GM20000 (cell line): ENCODE measurements around the gene APOBEC2.

ENCODE experiments used
- DNase-seq: peaks from one replicate; pipeline ENCODE4 v3.0.0; 2012; ENCODE audit warnings: low spot score
- CTCF ChIP-seq: IDR thresholded peaks from 2 replicates; pipeline ENCODE4 v1.5.1; 2012; ENCODE audit warnings: mild to moderate bottlenecking, control low read depth; ENCODE audit errors: extremely low read depth, missing control alignments

Gene APOBEC2

GRCh38 chr6:41079080-41079479 is 26.1 kb downstream of the APOBEC2 start:
- no peak for TF ChIP-seq CTCF
- no peak for DNase-seq

DNA sequence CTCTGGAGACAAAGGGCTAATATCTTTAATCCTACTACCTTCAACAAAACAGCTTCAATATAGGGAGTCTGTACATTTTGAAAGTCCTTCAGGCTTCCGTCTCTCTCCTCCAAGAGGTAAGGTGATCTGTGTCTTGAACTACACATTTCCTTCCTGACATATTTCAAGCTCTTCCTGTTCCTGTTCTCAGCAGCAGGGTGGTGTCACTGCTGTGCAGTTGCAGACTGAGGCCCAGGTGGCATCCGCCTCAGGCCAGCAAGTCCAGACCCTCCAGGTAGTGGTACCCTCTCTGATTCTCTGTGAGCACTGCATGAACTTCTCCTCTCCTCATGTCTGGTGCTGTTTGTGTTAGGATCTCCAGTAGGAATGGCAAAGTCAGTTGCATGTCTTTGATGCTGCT is 27.6 kb downstream of the APOBEC2 start:
- DNase-seq: no peak
- no peak for TF ChIP-seq CTCF

GRCh38 chr6:41083072-41083471 is 30.1 kb downstream of the APOBEC2 start:
- no peak for DNase-seq
- no peak for TF ChIP-seq CTCF

- DNase-seq: no peak
- TF ChIP-seq CTCF: no peak
Measured at GRCh38 chr6:41085182-41085581, 32.2 kb downstream of the APOBEC2 start.

GRCh38 chr6:41088451-41088850 is 35.4 kb downstream of the APOBEC2 start:
- no peak for TF ChIP-seq CTCF
- DNase-seq: no peak

DNA sequence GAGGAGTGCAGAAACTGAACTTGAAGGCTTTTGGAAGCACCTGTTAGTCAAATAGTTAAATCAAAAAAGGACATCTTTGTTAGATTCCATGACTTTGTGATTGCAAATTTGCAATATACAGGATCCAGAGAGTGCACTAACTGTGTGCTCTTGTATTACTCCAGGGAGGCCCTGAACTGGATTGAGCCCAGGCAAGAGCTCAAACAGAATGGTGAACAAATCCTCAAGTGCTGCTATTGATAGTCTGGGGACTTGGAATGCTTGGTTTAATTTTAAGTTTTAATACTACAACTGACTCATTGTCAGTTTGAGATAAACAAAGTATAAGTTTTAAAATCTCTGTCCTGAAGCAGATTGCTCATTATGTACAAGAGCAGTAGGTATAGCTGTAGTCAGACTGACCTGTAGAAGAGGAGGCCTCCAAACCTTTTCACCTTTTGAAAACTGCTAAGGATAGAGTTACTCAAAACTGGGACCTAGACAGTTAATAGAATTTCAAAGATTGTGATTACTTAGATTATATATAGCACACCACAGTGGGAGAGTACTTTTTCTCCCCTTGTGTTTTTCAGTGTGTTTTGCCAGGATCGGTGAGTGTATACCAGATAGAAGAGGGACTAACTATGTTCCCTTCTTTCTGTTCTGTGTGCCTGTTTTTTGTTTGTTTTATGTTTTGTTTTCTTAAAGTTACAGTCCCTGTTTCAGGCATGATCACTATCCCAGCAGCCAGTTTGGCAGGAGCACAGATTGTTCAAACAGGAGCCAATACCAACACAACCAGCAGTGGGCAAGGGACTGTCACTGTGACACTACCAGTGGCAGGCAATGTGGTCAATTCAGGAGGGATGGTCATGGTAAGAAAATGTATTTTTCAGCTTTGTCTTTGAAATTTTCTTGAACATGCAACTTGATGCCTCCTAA is 38.1 kb downstream of the APOBEC2 start:
- no peak for TF ChIP-seq CTCF
- DNase-seq: no peak

GRCh38 chr6:41092421-41093140 is 39.6 kb downstream of the APOBEC2 start:
- TF ChIP-seq CTCF: no peak
- DNase-seq: peak; percentile 32
